HEK293 (cell line): Measurements from ENCODE around the gene IL11RA.

ENCODE experiments used
- CTCF ChIP-seq: fragments of 450-650 bp; formaldehyde crosslinking; IDR thresholded peaks from 2 replicates; pipeline ENCODE4 v1.5.1; 2016; ENCODE audit warnings: missing biosample characterization, missing genetic modification characterization
- MYNN ChIP-seq: fragments of 450-650 bp; formaldehyde crosslinking; IDR thresholded peaks from 2 replicates; pipeline ENCODE4 v1.5.1; 2016; ENCODE audit warnings: missing biosample characterization, missing genetic modification characterization, borderline replicate concordance
- ZIC2 ChIP-seq: fragments of 450-650 bp; formaldehyde crosslinking; IDR thresholded peaks from 2 replicates; pipeline ENCODE4 v1.5.1; 2016; ENCODE audit warnings: missing biosample characterization, missing genetic modification characterization
- ZNF398 ChIP-seq: fragments of 450-650 bp; formaldehyde crosslinking; IDR thresholded peaks from 2 replicates; pipeline ENCODE4 v1.5.1; 2017; ENCODE audit warnings: missing biosample characterization, missing genetic modification characterization

- TF ChIP-seq CTCF (tag by site-specific recombination) (no peak), MYNN (tag by site-specific recombination) (no peak), ZIC2 (tag by site-specific recombination) (peak; percentile 44; the same call in 1 of the 2 replicates), ZNF398 (peak; percentile 43)
Observed at GRCh38 chr9:34651876-34652601, at the start of gene IL11RA.
